Activated CD4-positive, alpha-beta memory T cell treated with anti-CD3 and anti-CD28 coated beads, Interleukin-2, amount 10 ng/mL, durations not matched to agents 7 days and 5 days (primary cell): ENCODE results near the gene SLC12A5. TPM values are rescaled to one million over a fixed set of nuclear protein-coding genes. Genes with fewer than 3 reads are reported as not detected.
"Not testable (repeated sequence)": the region's sequence is repeated elsewhere in the genome, so short reads cannot be mapped to it uniquely, and the experiment has no call there.

Experiments
- CTCF ChIA-PET: fragments of 350-600 bp; sonication (Branson Sonifier 250); formaldehyde crosslinking; loops from one replicate; lab custom pipeline; 2021; ENCODE audit warnings: antibody characterized with exemption, inconsistent platforms; lab: Charles Lee
- POLR2A ChIA-PET: fragments of 350-600 bp; sonication (Branson Sonifier 250); formaldehyde crosslinking; loops from one replicate; lab custom pipeline; 2021; ENCODE audit warnings: antibody characterized with exemption; lab: Charles Lee
- DNase-seq: peaks from one replicate; pipeline ENCODE4 v3.0.0-alpha.2; 2020
- H3K27ac Mint-ChIP-seq: one replicate; pipeline ENCODE4 v1.8.0; 2021; ENCODE audit warnings: mild to moderate bottlenecking, mixed read lengths
- H3K27me3 Mint-ChIP-seq: one replicate; pipeline ENCODE4 v1.8.0; 2021; ENCODE audit warnings: mixed read lengths
- H3K36me3 Mint-ChIP-seq: one replicate; pipeline ENCODE4 v1.8.0; 2021; ENCODE audit warnings: low read depth, mixed read lengths
- H3K4me1 Mint-ChIP-seq: one replicate; pipeline ENCODE4 v1.8.0; 2021; ENCODE audit warnings: mixed read lengths
- H3K4me3 Mint-ChIP-seq: one replicate; pipeline ENCODE4 v1.8.0; 2021; ENCODE audit warnings: mild to moderate bottlenecking, mixed read lengths
- H3K9me3 Mint-ChIP-seq: one replicate; pipeline ENCODE4 v1.8.0; 2021; ENCODE audit warnings: mixed read lengths
- total RNA-seq, 2 experiments: library from RNA; stranded (reverse); gene quantifications; one replicate each; pipeline ENCODE4 v1.2.3, GENCODE V29; 2021

The SLC12A5 gene
- total RNA-seq, 2 experiments from 2014 or later, result 0.53 TPM; not detected in 1

GRCh38 chr20:46081074-46081473 lies 52.1 kb downstream of the SLC12A5 start:
- no peak overlapping the region for H3K4me3 Mint-ChIP-seq
- H3K36me3 Mint-ChIP-seq, result peaks cover 14% of the 10 kb centered on the region
- H3K9me3 Mint-ChIP-seq, result no peaks in the 10 kb centered on the region
- DNase-seq, result no peak
- H3K27ac Mint-ChIP-seq, result no peak overlapping the region
- H3K27me3 Mint-ChIP-seq, result no peaks in the 10 kb centered on the region
- H3K4me1 Mint-ChIP-seq, result no peaks in the 10 kb centered on the region
- POLR2A ChIA-PET, result no interaction called here
- CTCF ChIA-PET, result interaction anchor here (0.6 to 1.8 kb wide), 3 partner anchors 23 to 230 kb away, joined by 3 to 5 read pairs (median 3); no protein-coding TSS in a partner anchor

- DNase-seq, result no peak
- Mint-ChIP-seq H3K27ac (no peak overlapping the region), H3K27me3 (no peaks in the 10 kb centered on the region), H3K4me3 (no peak overlapping the region), H3K4me1 (peaks cover 18% of the 10 kb centered on the region), H3K9me3 (no peaks in the 10 kb centered on the region), H3K36me3 (peaks cover 18% of the 10 kb centered on the region)
- ChIA-PET POLR2A (no interaction called here), CTCF (interaction anchor here (0.6 to 1.0 kb wide), 3 partner anchors 61 to 95 kb away, joined by 3 to 6 read pairs (median 3); no protein-coding TSS in a partner anchor)
These were observed 54.1 kb downstream of the SLC12A5 start for GRCh38 chr20:46083101-46083500.

- Mint-ChIP-seq H3K36me3 (peaks cover 15% of the 10 kb centered on the region), H3K27me3 (no peaks in the 10 kb centered on the region), H3K4me1 (peaks cover 23% of the 10 kb centered on the region), H3K4me3 (no peak overlapping the region), H3K27ac (no peak overlapping the region), H3K9me3 (no peaks in the 10 kb centered on the region)
- ChIA-PET CTCF (interaction anchor here (1.0 to 1.4 kb wide), 2 partner anchors 70 kb away, joined by 4 to 6 read pairs; no protein-coding TSS in a partner anchor), POLR2A (no interaction called here)
- no peak for DNase-seq
These were observed 54.6 kb downstream of the SLC12A5 start for GRCh38 chr20:46083531-46084061.

- H3K4me1 Mint-ChIP-seq, result peaks cover 27% of the 10 kb centered on the region
- POLR2A ChIA-PET, result interaction anchor here (0.8 kb wide), 1 partner anchor 14 kb away, joined by 4 read pairs; no protein-coding TSS in a partner anchor
- H3K4me3 Mint-ChIP-seq, result no peak overlapping the region
- DNase-seq, result no peak
- no peaks in the 10 kb centered on the region for H3K27me3 Mint-ChIP-seq
- no peak overlapping the region for H3K27ac Mint-ChIP-seq
- H3K9me3 Mint-ChIP-seq, result no peaks in the 10 kb centered on the region
- H3K36me3 Mint-ChIP-seq, result peaks cover 6% of the 10 kb centered on the region
- CTCF ChIA-PET, result interaction anchor here (0.8 to 1.4 kb wide), 5 partner anchors 19 to 98 kb away, joined by 3 to 13 read pairs (median 3); no protein-coding TSS in a partner anchor
These were observed 55.8 kb downstream of the SLC12A5 start for GRCh38 chr20:46084805-46085178.

- H3K9me3 Mint-ChIP-seq, result no peaks in the 10 kb centered on the region
- H3K27me3 Mint-ChIP-seq, result no peaks in the 10 kb centered on the region
- no peak overlapping the region for H3K4me3 Mint-ChIP-seq
- peaks cover 32% of the 10 kb centered on the region for H3K4me1 Mint-ChIP-seq
- peaks cover 6% of the 10 kb centered on the region for H3K36me3 Mint-ChIP-seq
- ChIA-PET POLR2A (interaction anchor here (0.8 kb wide), 1 partner anchor 13 kb away, joined by 4 read pairs; no protein-coding TSS in a partner anchor), CTCF (interaction anchor here (0.8 to 4.1 kb wide), 7 partner anchors 20 to 99 kb away, joined by 3 to 20 read pairs (median 4); no protein-coding TSS in a partner anchor)
- DNase-seq, result no peak
- H3K27ac Mint-ChIP-seq, result no peak overlapping the region
These were observed 56.3 kb downstream of the SLC12A5 start for GRCh38 chr20:46085179-46085851.

- Mint-ChIP-seq H3K9me3 (no peaks in the 10 kb centered on the region), H3K27ac (no peak overlapping the region)
These were observed 58.1 kb downstream of the SLC12A5 start for GRCh38 chr20:46087161-46087560.

GRCh38 chr20:46088409-46089166 lies 59.6 kb downstream of the SLC12A5 start:
- peak overlapping the region; percentile 82 for H3K27ac Mint-ChIP-seq
- ChIA-PET CTCF (interaction anchor here (0.6 to 4.1 kb wide), 12 partner anchors 9 to 299 kb away, joined by 3 to 20 read pairs (median 5); partner anchors contain the start of gene ZNF335), POLR2A (interaction anchor here (0.6 to 2.4 kb wide), 9 partner anchors 10 to 276 kb away, joined by 3 to 8 read pairs (median 3); partner anchors contain the start of genes PCIF1, UBE2C and ZSWIM1)
- no peaks in the 10 kb centered on the region for H3K9me3 Mint-ChIP-seq
- peaks cover 35% of the 10 kb centered on the region for H3K4me1 Mint-ChIP-seq
- peak overlapping the region; percentile 84 for H3K4me3 Mint-ChIP-seq
- H3K27me3 Mint-ChIP-seq, result no peaks in the 10 kb centered on the region
- H3K36me3 Mint-ChIP-seq, result peaks cover 6% of the 10 kb centered on the region
- DNase-seq, result no peak

More at GRCh38 chr20:46087161-46087560, 58.1 kb downstream of the SLC12A5 start:
- peaks cover 35% of the 10 kb centered on the region for H3K4me1 Mint-ChIP-seq
- no peaks in the 10 kb centered on the region for H3K27me3 Mint-ChIP-seq
- CTCF ChIA-PET, result interaction anchor here (1.1 to 4.1 kb wide), 5 partner anchors 26 to 99 kb away, joined by 4 to 20 read pairs (median 9); no protein-coding TSS in a partner anchor
- POLR2A ChIA-PET, result interaction anchor here (1.0 to 2.4 kb wide), 2 partner anchors 26 to 88 kb away, joined by 3 to 8 read pairs; no protein-coding TSS in a partner anchor
- H3K36me3 Mint-ChIP-seq, result peaks cover 6% of the 10 kb centered on the region
- H3K4me3 Mint-ChIP-seq, result no peak overlapping the region
- DNase-seq, result no peak

GRCh38 chr20:46089167-46089416 lies 60.1 kb downstream of the SLC12A5 start:
- no peaks in the 10 kb centered on the region for H3K9me3 Mint-ChIP-seq
- peak overlapping the region; percentile 82 for H3K27ac Mint-ChIP-seq
- DNase-seq, result peak; percentile 68
- peaks cover 35% of the 10 kb centered on the region for H3K4me1 Mint-ChIP-seq
- no peaks in the 10 kb centered on the region for H3K27me3 Mint-ChIP-seq
- peak overlapping the region; percentile 84 for H3K4me3 Mint-ChIP-seq
- CTCF ChIA-PET, result interaction anchor here (0.6 to 4.1 kb wide), 10 partner anchors 9 to 300 kb away, joined by 3 to 20 read pairs (median 5); partner anchors contain the start of gene ZNF335
- POLR2A ChIA-PET, result interaction anchor here (0.6 to 2.4 kb wide), 7 partner anchors 11 to 206 kb away, joined by 3 to 8 read pairs (median 4); partner anchors contain the start of gene PCIF1
- H3K36me3 Mint-ChIP-seq, result peaks cover 6% of the 10 kb centered on the region

GRCh38 chr20:46089417-46090388 lies 60.7 kb downstream of the SLC12A5 start, which contains the start of gene NCOA5:
TSS of gene NCOA5 (minus strand) at chr20:46089962. CDS start at chr20:46079424, 10,538 bp downstream.
- H3K27ac Mint-ChIP-seq, result peak within 1 kb of the TSS; percentile 82
- CTCF ChIA-PET, result interaction anchor here (0.6 to 4.1 kb wide), 6 partner anchors 67 to 300 kb away, joined by 3 to 20 read pairs (median 6); partner anchors contain the start of gene ZNF335
- peak; percentile 96 for DNase-seq
- peaks cover 35% of the 10 kb centered on the region for H3K4me1 Mint-ChIP-seq
- peak within 1 kb of the TSS; percentile 84 for H3K4me3 Mint-ChIP-seq
- H3K27me3 Mint-ChIP-seq, result no peaks in the 10 kb centered on the region
- H3K36me3 Mint-ChIP-seq, result peaks cover 6% of the 10 kb centered on the region
- POLR2A ChIA-PET, result interaction anchor here (1.8 to 2.4 kb wide), 2 partner anchors 12 to 29 kb away, joined by 5 to 8 read pairs; no protein-coding TSS in a partner anchor
- H3K9me3 Mint-ChIP-seq, result no peaks in the 10 kb centered on the region

- H3K27ac Mint-ChIP-seq, CTCF ChIA-PET: not testable (repeated sequence)
- POLR2A ChIA-PET, result interaction anchor here (1.1 kb wide), 1 partner anchor 157 kb away, joined by 3 read pairs; no protein-coding TSS in a partner anchor
These were observed 62.9 kb downstream of the SLC12A5 start for GRCh38 chr20:46091622-46092535.

GRCh38 chr20:46093531-46093930 lies 64.5 kb downstream of the SLC12A5 start:
- Mint-ChIP-seq H3K4me1 (peaks cover 13% of the 10 kb centered on the region), H3K27ac (no peak overlapping the region), H3K27me3 (peaks cover 10% of the 10 kb centered on the region), H3K4me3 (no peak overlapping the region), H3K9me3 (no peaks in the 10 kb centered on the region), H3K36me3 (no peaks in the 10 kb centered on the region)
- ChIA-PET POLR2A (no interaction called here), CTCF (no interaction called here)
- no peak for DNase-seq

More at GRCh38 chr20:46091622-46092535, 62.9 kb downstream of the SLC12A5 start:
- not testable (repeated sequence) for DNase-seq, H3K27me3 Mint-ChIP-seq, H3K9me3 Mint-ChIP-seq, H3K36me3 Mint-ChIP-seq, H3K4me3 Mint-ChIP-seq
- peaks cover 29% of the 10 kb centered on the region for H3K4me1 Mint-ChIP-seq
